HCT116 (cell line): Measurements from ENCODE around the gene PTMS. TPM values are rescaled to one million over a fixed set of nuclear protein-coding genes. Genes with fewer than 3 reads are reported as not detected.

ENCODE experiments used
- ATAC-seq: fragments of 200-7000 bp; cut with Tn5 transposase; 2 replicates; pipeline ENCODE4 v1.9.1; 2020; ENCODE audit warnings: mild to moderate bottlenecking, moderate library complexity
- BruUV-seq: library from RNA; stranded (reverse); fragments of 400-500 nt; replicated peaks from 2 replicates; lab custom pipeline; 2021; lab: Mats Ljungman, UMichigan
- CTCF ChIA-PET: fragments of 300-600 bp; sonication (Branson Sonifier 250); formaldehyde crosslinking; loops from one replicate; lab custom pipeline; 2021; ENCODE audit warnings: antibody characterized with exemption; lab: Charles Lee
- POLR2A ChIA-PET: fragments of 300-600, 350-600 bp; sonication (Branson Sonifier 250); formaldehyde crosslinking; loops from one replicate; lab custom pipeline; 2021; ENCODE audit warnings: antibody characterized with exemption; lab: Charles Lee
- RAD21 ChIA-PET, 2 experiments: fragments of 300-600 bp; sonication (Branson Sonifier 250); formaldehyde crosslinking; loops; one replicate each; lab custom pipeline; 2023; ENCODE audit warnings: low total read pairs in 2 of 2; ENCODE audit not compliant: uncharacterized antibody in 2 of 2, unreplicated experiment in 2 of 2, low non-redundant PET in 1 of 2; lab: Charles Lee
- DNase-seq: peaks from one replicate; pipeline ENCODE4 v3.0.0-alpha.2; 2010; ENCODE audit warnings: low read depth, low spot score
- H2AFZ ChIP-seq: fragments of 200-600 bp; shearing (Covaris generic), sonication (generic); 2 replicates; pipeline ENCODE4 v1.6.1; 2017; ENCODE audit warnings: low read depth, mixed run types, mixed read lengths, antibody characterized with exemption, low read length; ENCODE audit not compliant: poor library complexity, severe bottlenecking
- H3K27ac ChIP-seq: 2 replicates; pipeline ENCODE4 v1.5.1; 2012; ENCODE audit warnings: low read depth, low read length
- H3K27me3 ChIP-seq: fragments of 200-600 bp; sonication (generic); 2 replicates; pipeline ENCODE4 v1.6.1; 2016; ENCODE audit warnings: mixed run types, low read length, mixed read lengths; ENCODE audit not compliant: insufficient read depth
- H3K36me3 ChIP-seq, 2 experiments: fragments of 200-500 bp in 1 of 2; fragments of 200-600 bp in 1 of 2; sonication (Bioruptor generic) in 1 of 2; sonication (generic) in 1 of 2; 2 replicates each; pipeline versions ENCODE4 v1.5.1 to v1.6.1; 2014 to 2016; ENCODE audit warnings: low read length in 2 of 2, inconsistent platforms in 1 of 2, mixed read lengths in 1 of 2, mixed run types in 1 of 2; ENCODE audit not compliant: insufficient read depth in 2 of 2, control insufficient read depth in 1 of 2
- H3K4me1 ChIP-seq, 2 experiments: fragments of 200-600 bp in 1 of 2; sonication (generic) in 1 of 2; 2 replicates each; pipeline versions ENCODE4 v1.5.1 to v1.6.1; 2012 to 2017; ENCODE audit warnings: low read length in 2 of 2, inconsistent platforms in 1 of 2, mild to moderate bottlenecking in 1 of 2, mixed read lengths in 1 of 2, mixed run types in 1 of 2, moderate library complexity in 1 of 2; ENCODE audit not compliant: insufficient read depth in 2 of 2, control insufficient read depth in 1 of 2
- H3K4me2 ChIP-seq: fragments of 200-600 bp; sonication (generic); 2 replicates; pipeline ENCODE4 v1.6.1; 2017; ENCODE audit warnings: mixed run types, low read length, mixed read lengths
- H3K4me3 ChIP-seq, 2 experiments: fragments of 200-600 bp in 1 of 2; sonication (generic) in 1 of 2; replicated peaks in 1 of 2; 2 replicates each; pipeline ENCODE4 v1.5.1; 2011 to 2016; ENCODE audit warnings: low read length in 2 of 2, control low read depth in 1 of 2, low read depth in 1 of 2, mild to moderate bottlenecking in 1 of 2, mixed read lengths in 1 of 2, mixed run types in 1 of 2
- H3K79me2 ChIP-seq: fragments of 200-600 bp; sonication (generic); 2 replicates; pipeline ENCODE4 v1.6.1; 2017; ENCODE audit warnings: mild to moderate bottlenecking, mixed run types, low read length, moderate library complexity, mixed read lengths; ENCODE audit not compliant: insufficient read depth
- H3K9ac ChIP-seq: fragments of 200-600 bp; sonication (generic); 2 replicates; pipeline ENCODE4 v1.6.1; 2016; ENCODE audit warnings: low read length, mixed read lengths
- H3K9me2 ChIP-seq: fragments of 200-600 bp; sonication (generic), shearing (Covaris generic); 2 replicates; pipeline ENCODE4 v1.6.1; 2017; ENCODE audit warnings: mixed run types, mild to moderate bottlenecking, moderate library complexity; ENCODE audit not compliant: insufficient read depth
- H3K9me3 ChIP-seq, 2 experiments: fragments of 200-500 bp in 1 of 2; fragments of 200-600 bp in 1 of 2; sonication (Bioruptor generic) in 1 of 2; sonication (generic) in 1 of 2; 2 replicates each; pipeline ENCODE4 v1.6.1; 2014 to 2017; ENCODE audit warnings: low read length in 2 of 2, mixed read lengths in 2 of 2, inconsistent platforms in 1 of 2, low read depth in 1 of 2, mild to moderate bottlenecking in 1 of 2, mixed run types in 1 of 2, moderate library complexity in 1 of 2; ENCODE audit not compliant: control insufficient read depth in 1 of 2, insufficient read depth in 1 of 2
- H4K20me1 ChIP-seq: fragments of 200-600 bp; sonication (generic), shearing (Covaris generic); 2 replicates; pipeline ENCODE4 v1.6.1; 2017; ENCODE audit warnings: mixed run types, mild to moderate bottlenecking, moderate library complexity; ENCODE audit not compliant: insufficient read depth
- CEBPB ChIP-seq: IDR thresholded peaks from 2 replicates; pipeline ENCODE4 v1.6.1; 2012; ENCODE audit warnings: low read depth
- EGR1 ChIP-seq: IDR thresholded peaks from 2 replicates; pipeline ENCODE4 v1.6.1; 2012; ENCODE audit warnings: low read depth
- ELF1 ChIP-seq: IDR thresholded peaks from 2 replicates; pipeline ENCODE4 v1.6.1; 2012; ENCODE audit warnings: low read depth, borderline replicate concordance
- EZH2 ChIP-seq: fragments of 200-600 bp; sonication (generic); IDR thresholded peaks from 2 replicates; pipeline ENCODE4 v1.6.1; 2017; ENCODE audit warnings: antibody characterized with exemption, mixed run types
- EZH2phosphoT487 ChIP-seq: fragments of 200-600 bp; IDR thresholded peaks from 2 replicates; pipeline ENCODE4 v1.6.1; 2018; ENCODE audit warnings: antibody characterized with exemption, borderline replicate concordance
- FOSL1 ChIP-seq: IDR thresholded peaks from 2 replicates; pipeline ENCODE4 v1.6.1; 2012; ENCODE audit warnings: low read depth
- JUND ChIP-seq: IDR thresholded peaks from 2 replicates; pipeline ENCODE4 v1.6.1; 2012
- POLR2AphosphoS5 ChIP-seq: IDR thresholded peaks from 2 replicates; pipeline ENCODE4 v1.6.1; 2011; ENCODE audit warnings: mild to moderate bottlenecking, low read depth, low read length, moderate library complexity
- RAD21 ChIP-seq: IDR thresholded peaks from 2 replicates; pipeline ENCODE4 v1.6.1; 2012; ENCODE audit warnings: low read depth, mild to moderate bottlenecking
- SIN3A ChIP-seq: IDR thresholded peaks from 2 replicates; pipeline ENCODE4 v1.6.1; 2012; ENCODE audit warnings: low read depth
- SP1 ChIP-seq: IDR thresholded peaks from 2 replicates; pipeline ENCODE4 v1.6.1; 2012; ENCODE audit warnings: low read depth
- SRF ChIP-seq: IDR thresholded peaks from 2 replicates; pipeline ENCODE4 v1.6.1; 2012; ENCODE audit warnings: low read depth
- YY1 ChIP-seq: IDR thresholded peaks from 2 replicates; pipeline ENCODE4 v1.6.1; 2011; ENCODE audit warnings: low read length, low read depth, moderate library complexity, mild to moderate bottlenecking; ENCODE audit not compliant: insufficient replicate concordance; ENCODE audit errors: extremely low read depth
- ZFX ChIP-seq: fragments of 450-650 bp; IDR thresholded peaks from 2 replicates; pipeline ENCODE4 v1.6.1; 2017
- intact Hi-C: fragments of 100-400 bp; cut with micrococcal nuclease; formaldehyde crosslinking; loops from 2 replicates; pipeline ENCODE4 v1.10.0; 2022
- total RNA-seq: library from RNA; stranded (reverse); gene quantifications from one replicate; pipeline ENCODE4 v1.2.1, GENCODE V29; 2021; ENCODE audit not compliant: unreplicated experiment
- TF ChIP-seq, protein P1 (sequence below): IDR thresholded peaks from 2 replicates; pipeline ENCODE4 v1.6.1; 2012
- TF ChIP-seq, protein P2 (sequence below): IDR thresholded peaks from 2 replicates; pipeline ENCODE4 v1.6.1; 2012; ENCODE audit warnings: low read depth
- TF ChIP-seq, protein P3 (sequence below), 3 experiments: fragments of 200-600 bp in 1 of 3; sonication (generic) in 1 of 3; IDR thresholded peaks in 2 of 3; conservative IDR thresholded peaks in 1 of 3; 2 replicates each; pipeline ENCODE4 v1.5.1; 2012 to 2017; ENCODE audit warnings: low read depth in 2 of 3, low read length in 2 of 3, antibody characterized with exemption in 1 of 3, borderline replicate concordance in 1 of 3, control low read depth in 1 of 3, mild to moderate bottlenecking in 1 of 3, mixed read lengths in 1 of 3, mixed run types in 1 of 3, moderate library complexity in 1 of 3; ENCODE audit not compliant: insufficient read depth in 1 of 3

Gene PTMS
- total RNA-seq, 1 experiment from 2014 or later, result 494 TPM

DNA sequence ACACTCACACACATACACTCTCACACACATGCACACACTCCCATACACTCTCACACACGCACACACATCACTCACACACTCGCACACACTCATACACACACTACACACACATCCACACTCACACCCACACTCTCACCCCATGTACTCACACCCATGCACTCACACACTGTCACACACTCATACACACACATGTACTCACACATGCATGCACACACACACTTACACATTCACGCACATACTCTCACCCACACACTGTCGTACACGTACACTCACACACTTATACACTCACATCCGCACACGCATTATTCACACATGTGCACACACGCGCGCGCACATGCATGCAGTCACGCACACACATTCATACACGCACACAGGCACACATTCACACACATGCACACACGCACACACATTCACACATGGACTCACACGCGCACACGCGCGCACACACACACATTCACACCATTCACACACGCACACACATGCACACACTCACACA lies 51.5 kb downstream of the PTMS start:
- ATAC-seq (no peak), DNase-seq (no peak)
- Histone ChIP-seq H3K27me3 (peaks cover 6% of the 10 kb centered on the region; the same call in 1 of the 2 replicates), H4K20me1 (no peaks in the 10 kb centered on the region), H3K9me2 (no peaks in the 10 kb centered on the region), H3K27ac (no peak overlapping the region), H3K36me3 (no peaks in the 10 kb centered on the region), H3K9ac (no peak overlapping the region), H3K9me3 (no peaks in the 10 kb centered on the region), H3K4me2 (no peak overlapping the region), H3K4me3 (no peak overlapping the region), H3K4me1 (peaks cover 13 to 20% of the 10 kb centered on the region in 2 experiments), H3K79me2 (no peaks in the 10 kb centered on the region), H2AFZ (no peak overlapping the region)
- RAD21 ChIA-PET, result no interaction called here
- CTCF ChIA-PET, result no interaction called here
- TF ChIP-seq CEBPB (no peak), YY1 (no peak), EZH2 (no peak), SIN3A (no peak), SRF (no peak), SP1 (no peak), JUND (no peak), ZFX (no peak), EGR1 (no peak), ELF1 (no peak), RAD21 (no peak), EZH2phosphoT487 (no peak), FOSL1 (no peak), POLR2AphosphoS5 (no peak)
- TF ChIP-seq, protein P1, sequence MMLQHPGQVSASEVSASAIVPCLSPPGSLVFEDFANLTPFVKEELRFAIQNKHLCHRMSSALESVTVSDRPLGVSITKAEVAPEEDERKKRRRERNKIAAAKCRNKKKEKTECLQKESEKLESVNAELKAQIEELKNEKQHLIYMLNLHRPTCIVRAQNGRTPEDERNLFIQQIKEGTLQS, result no peak
- TF ChIP-seq, protein P2, sequence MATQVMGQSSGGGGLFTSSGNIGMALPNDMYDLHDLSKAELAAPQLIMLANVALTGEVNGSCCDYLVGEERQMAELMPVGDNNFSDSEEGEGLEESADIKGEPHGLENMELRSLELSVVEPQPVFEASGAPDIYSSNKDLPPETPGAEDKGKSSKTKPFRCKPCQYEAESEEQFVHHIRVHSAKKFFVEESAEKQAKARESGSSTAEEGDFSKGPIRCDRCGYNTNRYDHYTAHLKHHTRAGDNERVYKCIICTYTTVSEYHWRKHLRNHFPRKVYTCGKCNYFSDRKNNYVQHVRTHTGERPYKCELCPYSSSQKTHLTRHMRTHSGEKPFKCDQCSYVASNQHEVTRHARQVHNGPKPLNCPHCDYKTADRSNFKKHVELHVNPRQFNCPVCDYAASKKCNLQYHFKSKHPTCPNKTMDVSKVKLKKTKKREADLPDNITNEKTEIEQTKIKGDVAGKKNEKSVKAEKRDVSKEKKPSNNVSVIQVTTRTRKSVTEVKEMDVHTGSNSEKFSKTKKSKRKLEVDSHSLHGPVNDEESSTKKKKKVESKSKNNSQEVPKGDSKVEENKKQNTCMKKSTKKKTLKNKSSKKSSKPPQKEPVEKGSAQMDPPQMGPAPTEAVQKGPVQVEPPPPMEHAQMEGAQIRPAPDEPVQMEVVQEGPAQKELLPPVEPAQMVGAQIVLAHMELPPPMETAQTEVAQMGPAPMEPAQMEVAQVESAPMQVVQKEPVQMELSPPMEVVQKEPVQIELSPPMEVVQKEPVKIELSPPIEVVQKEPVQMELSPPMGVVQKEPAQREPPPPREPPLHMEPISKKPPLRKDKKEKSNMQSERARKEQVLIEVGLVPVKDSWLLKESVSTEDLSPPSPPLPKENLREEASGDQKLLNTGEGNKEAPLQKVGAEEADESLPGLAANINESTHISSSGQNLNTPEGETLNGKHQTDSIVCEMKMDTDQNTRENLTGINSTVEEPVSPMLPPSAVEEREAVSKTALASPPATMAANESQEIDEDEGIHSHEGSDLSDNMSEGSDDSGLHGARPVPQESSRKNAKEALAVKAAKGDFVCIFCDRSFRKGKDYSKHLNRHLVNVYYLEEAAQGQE, result no peak
- TF ChIP-seq, protein P3, sequence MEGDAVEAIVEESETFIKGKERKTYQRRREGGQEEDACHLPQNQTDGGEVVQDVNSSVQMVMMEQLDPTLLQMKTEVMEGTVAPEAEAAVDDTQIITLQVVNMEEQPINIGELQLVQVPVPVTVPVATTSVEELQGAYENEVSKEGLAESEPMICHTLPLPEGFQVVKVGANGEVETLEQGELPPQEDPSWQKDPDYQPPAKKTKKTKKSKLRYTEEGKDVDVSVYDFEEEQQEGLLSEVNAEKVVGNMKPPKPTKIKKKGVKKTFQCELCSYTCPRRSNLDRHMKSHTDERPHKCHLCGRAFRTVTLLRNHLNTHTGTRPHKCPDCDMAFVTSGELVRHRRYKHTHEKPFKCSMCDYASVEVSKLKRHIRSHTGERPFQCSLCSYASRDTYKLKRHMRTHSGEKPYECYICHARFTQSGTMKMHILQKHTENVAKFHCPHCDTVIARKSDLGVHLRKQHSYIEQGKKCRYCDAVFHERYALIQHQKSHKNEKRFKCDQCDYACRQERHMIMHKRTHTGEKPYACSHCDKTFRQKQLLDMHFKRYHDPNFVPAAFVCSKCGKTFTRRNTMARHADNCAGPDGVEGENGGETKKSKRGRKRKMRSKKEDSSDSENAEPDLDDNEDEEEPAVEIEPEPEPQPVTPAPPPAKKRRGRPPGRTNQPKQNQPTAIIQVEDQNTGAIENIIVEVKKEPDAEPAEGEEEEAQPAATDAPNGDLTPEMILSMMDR (IDR thresholded peaks at IDR 0.05 in 2 of 3, conservative IDR thresholded peaks at IDR 0.05 in 1 of 3; ENCODE audit: borderline replicate concordance in 1 of 3, insufficient read depth in 1 of 3, low read depth in 2 of 3, low read length in 2 of 3), result no peak
- POLR2A ChIA-PET, result no interaction called here
- no TSS peak for BruUV-seq
- intact Hi-C loops, result no loop called here
